ENCODE results near the gene HIRA. TPM values are rescaled to one million over a fixed set of nuclear protein-coding genes. Genes with fewer than 3 reads are reported as not detected.
"Not testable (repeated sequence)": the region's sequence is repeated elsewhere in the genome, so short reads cannot be mapped to it uniquely, and the experiment has no call there.

HIRA gene
- total RNA-seq, 1 experiment from 2014 or later, result 23.8 TPM

DNA sequence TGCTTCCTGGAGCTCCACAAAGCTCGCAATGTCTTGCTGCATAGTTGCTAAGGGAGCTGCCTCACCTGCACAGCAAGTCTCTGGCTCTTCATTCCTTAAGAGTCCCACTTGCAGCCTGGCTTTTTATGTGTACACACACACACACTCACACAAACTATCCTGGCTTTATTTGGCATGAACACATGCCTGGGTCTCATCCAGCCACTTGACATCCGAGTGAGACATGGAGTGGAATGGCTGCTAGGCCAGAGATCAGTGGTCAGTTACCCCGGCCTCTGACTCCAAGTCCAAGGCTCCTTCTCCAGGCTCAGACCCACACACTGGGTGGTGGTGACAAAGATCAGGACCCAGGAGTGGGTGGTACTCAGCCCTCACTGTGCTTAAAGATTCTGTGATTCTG, 102.1 kb downstream of the HIRA start:
- ChIA-PET POLR2A (no interaction called here), CTCF (no interaction called here)
- no peak for ATAC-seq
- no peak overlapping the region for H3K27ac ChIP-seq (ENCODE audit: low read length)
- no TSS peak for BruUV-seq (replicated peaks)
- intact Hi-C loops (cut with micrococcal nuclease; ENCODE audit: unreplicated experiment) (no loop called here), in situ Hi-C loops (cut with HindIII; ENCODE audit: low pct_unique_long_range_greater_than_20kb, low sequenced_read_pairs) (no loop called here)
- H3K4me1 ChIP-seq (ENCODE audit: control insufficient read depth, insufficient read depth, low read length), result no peaks in the 10 kb centered on the region
- H3K36me3 ChIP-seq (ENCODE audit: control insufficient read depth, insufficient read depth, low read length), result peaks cover 3% of the 10 kb centered on the region; the same call in 1 of the 2 replicates
- peaks cover 4% of the 10 kb centered on the region; the same call in 1 of the 2 replicates for H3K9me3 ChIP-seq (ENCODE audit: control insufficient read depth, insufficient read depth, low read depth, low read length)
- H3K27me3 ChIP-seq (ENCODE audit: control insufficient read depth, insufficient read depth, low read length), result no peaks in the 10 kb centered on the region
- H3K4me3 ChIP-seq (ENCODE audit: low read depth in 2 of 2, low read length in 2 of 2), result no peak overlapping the region
- DNase-seq (ENCODE audit: low read depth, low spot score), result no peak
- no peak for TF ChIP-seq SIN3A (IDR thresholded peaks at IDR 0.05; ENCODE audit: borderline replicate concordance, insufficient read depth, low read depth, low read length)
- no peak for TF ChIP-seq TCF7L2 (IDR thresholded peaks at IDR 0.05; ENCODE audit: low read depth, low read length)
- TF ChIP-seq CTCF (IDR thresholded peaks at IDR 0.05), result no peak
- no peak for TF ChIP-seq POLR2AphosphoS5 (IDR thresholded peaks at IDR 0.05; ENCODE audit: low read depth, low read length)
- TF ChIP-seq, protein P1, sequence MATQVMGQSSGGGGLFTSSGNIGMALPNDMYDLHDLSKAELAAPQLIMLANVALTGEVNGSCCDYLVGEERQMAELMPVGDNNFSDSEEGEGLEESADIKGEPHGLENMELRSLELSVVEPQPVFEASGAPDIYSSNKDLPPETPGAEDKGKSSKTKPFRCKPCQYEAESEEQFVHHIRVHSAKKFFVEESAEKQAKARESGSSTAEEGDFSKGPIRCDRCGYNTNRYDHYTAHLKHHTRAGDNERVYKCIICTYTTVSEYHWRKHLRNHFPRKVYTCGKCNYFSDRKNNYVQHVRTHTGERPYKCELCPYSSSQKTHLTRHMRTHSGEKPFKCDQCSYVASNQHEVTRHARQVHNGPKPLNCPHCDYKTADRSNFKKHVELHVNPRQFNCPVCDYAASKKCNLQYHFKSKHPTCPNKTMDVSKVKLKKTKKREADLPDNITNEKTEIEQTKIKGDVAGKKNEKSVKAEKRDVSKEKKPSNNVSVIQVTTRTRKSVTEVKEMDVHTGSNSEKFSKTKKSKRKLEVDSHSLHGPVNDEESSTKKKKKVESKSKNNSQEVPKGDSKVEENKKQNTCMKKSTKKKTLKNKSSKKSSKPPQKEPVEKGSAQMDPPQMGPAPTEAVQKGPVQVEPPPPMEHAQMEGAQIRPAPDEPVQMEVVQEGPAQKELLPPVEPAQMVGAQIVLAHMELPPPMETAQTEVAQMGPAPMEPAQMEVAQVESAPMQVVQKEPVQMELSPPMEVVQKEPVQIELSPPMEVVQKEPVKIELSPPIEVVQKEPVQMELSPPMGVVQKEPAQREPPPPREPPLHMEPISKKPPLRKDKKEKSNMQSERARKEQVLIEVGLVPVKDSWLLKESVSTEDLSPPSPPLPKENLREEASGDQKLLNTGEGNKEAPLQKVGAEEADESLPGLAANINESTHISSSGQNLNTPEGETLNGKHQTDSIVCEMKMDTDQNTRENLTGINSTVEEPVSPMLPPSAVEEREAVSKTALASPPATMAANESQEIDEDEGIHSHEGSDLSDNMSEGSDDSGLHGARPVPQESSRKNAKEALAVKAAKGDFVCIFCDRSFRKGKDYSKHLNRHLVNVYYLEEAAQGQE (IDR thresholded peaks at IDR 0.05; ENCODE audit: insufficient read depth in 1 of 2, low read depth in 2 of 2, low read length in 1 of 2), result no peak

GRCh38 chr22:19325296-19325948, 106.1 kb downstream of the HIRA start:
- intact Hi-C loops (cut with micrococcal nuclease; ENCODE audit: unreplicated experiment), result no loop called here
- CTCF ChIA-PET, result no interaction called here
- POLR2A ChIA-PET, result no interaction called here
- BruUV-seq (replicated peaks), result no TSS peak
- DNase-seq (ENCODE audit: low read depth, low spot score) (no peak), ATAC-seq (no peak)
- Histone ChIP-seq H3K4me1 (ENCODE audit: control insufficient read depth, insufficient read depth, low read length) (no peaks in the 10 kb centered on the region), H3K36me3 (ENCODE audit: control insufficient read depth, insufficient read depth, low read length) (peaks cover under 1% of the 10 kb centered on the region; the same call in 1 of the 2 replicates), H3K27me3 (ENCODE audit: control insufficient read depth, insufficient read depth, low read length) (no peaks in the 10 kb centered on the region), H3K4me3 (ENCODE audit: low read depth in 2 of 2, low read length in 2 of 2) (no peak overlapping the region), H3K27ac (ENCODE audit: low read length) (no peak overlapping the region), H3K9me3 (ENCODE audit: control insufficient read depth, insufficient read depth, low read depth, low read length) (no peaks in the 10 kb centered on the region; the same call in 1 of the 2 replicates)
- TF ChIP-seq POLR2AphosphoS5 (IDR thresholded peaks at IDR 0.05; ENCODE audit: low read depth, low read length), result no peak
- TF ChIP-seq TCF7L2 (IDR thresholded peaks at IDR 0.05; ENCODE audit: low read depth, low read length), result no peak
- TF ChIP-seq, protein P1 (IDR thresholded peaks at IDR 0.05; ENCODE audit: insufficient read depth in 1 of 2, low read depth in 2 of 2, low read length in 1 of 2), result no peak
- TF ChIP-seq CTCF (IDR thresholded peaks at IDR 0.05), result no peak
- TF ChIP-seq SIN3A (IDR thresholded peaks at IDR 0.05; ENCODE audit: borderline replicate concordance, insufficient read depth, low read depth, low read length), result no peak
- in situ Hi-C loops (cut with HindIII; ENCODE audit: low pct_unique_long_range_greater_than_20kb, low sequenced_read_pairs), result no loop called here

- H3K9me3 ChIP-seq (ENCODE audit: control insufficient read depth, insufficient read depth, low read depth, low read length); POLR2A ChIA-PET; CTCF ChIA-PET; H3K27me3 ChIP-seq (ENCODE audit: control insufficient read depth, insufficient read depth, low read length); BruUV-seq (replicated peaks); intact Hi-C loops (cut with micrococcal nuclease; ENCODE audit: unreplicated experiment); DNase-seq (ENCODE audit: low read depth, low spot score); H3K4me1 ChIP-seq (ENCODE audit: control insufficient read depth, insufficient read depth, low read length); H3K27ac ChIP-seq (ENCODE audit: low read length); ATAC-seq; in situ Hi-C loops (cut with HindIII; ENCODE audit: low pct_unique_long_range_greater_than_20kb, low sequenced_read_pairs); H3K36me3 ChIP-seq (ENCODE audit: control insufficient read depth, insufficient read depth, low read length); H3K4me3 ChIP-seq (ENCODE audit: low read depth in 2 of 2, low read length in 2 of 2): not testable (repeated sequence)
Observed at GRCh38 chr22:19323420-19323819, 108.1 kb downstream of the HIRA start.
